GM06990 (cell line): ENCODE measurements around the gene MKLN1.
A peak's percentile ranks its signal among the peaks of the same experiment; 100 is the strongest.

Experiments used
- DNase-seq: peaks from one replicate; pipeline ENCODE4 v3.0.0-alpha.2; 2011; ENCODE audit not compliant: insufficient read length; ENCODE audit errors: extremely low read depth
- H3K27me3 ChIP-seq: replicated peaks from 2 replicates; pipeline ENCODE4 v1.6.0; 2011; ENCODE audit warnings: low read length; ENCODE audit not compliant: control insufficient read depth, insufficient read depth
- H3K36me3 ChIP-seq: 2 replicates; pipeline ENCODE4 v1.5.1; 2011; ENCODE audit warnings: low read length; ENCODE audit not compliant: control insufficient read depth, insufficient read depth
- H3K4me3 ChIP-seq: replicated peaks from 2 replicates; pipeline ENCODE4 v1.5.1; 2011; ENCODE audit warnings: low read depth, mild to moderate bottlenecking, control low read depth, low read length
- CTCF ChIP-seq: IDR thresholded peaks from 2 replicates; pipeline ENCODE4 v1.5.1; 2011; ENCODE audit warnings: low read length, control low read depth, mild to moderate bottlenecking, inconsistent platforms; ENCODE audit not compliant: insufficient read depth, poor library complexity, severe bottlenecking

Gene MKLN1

GRCh38 chr7:131507592-131508331 is 180.1 kb downstream of the MKLN1 start:
- peak; percentile 45 for DNase-seq
- Histone ChIP-seq H3K27me3 (no peaks in the 10 kb centered on the region), H3K4me3 (no peak overlapping the region), H3K36me3 (no peaks in the 10 kb centered on the region)
- peak; percentile 97 for TF ChIP-seq CTCF

GRCh38 chr7:131508754-131509486 is 181.2 kb downstream of the MKLN1 start:
- no peak for TF ChIP-seq CTCF
- Histone ChIP-seq H3K4me3 (no peak overlapping the region), H3K27me3 (no peaks in the 10 kb centered on the region), H3K36me3 (no peaks in the 10 kb centered on the region)
- DNase-seq: no peak

- DNase-seq: no peak
- no peaks in the 10 kb centered on the region for H3K36me3 ChIP-seq
Observed at GRCh38 chr7:131509781-131510180, 182.1 kb downstream of the MKLN1 start.

GRCh38 chr7:131511071-131511470 is 183.4 kb downstream of the MKLN1 start:
- Histone ChIP-seq H3K4me3 (no peak overlapping the region), H3K36me3 (no peaks in the 10 kb centered on the region), H3K27me3 (no peaks in the 10 kb centered on the region)
- DNase-seq: no peak
- TF ChIP-seq CTCF: no peak

More at GRCh38 chr7:131509781-131510180, 182.1 kb downstream of the MKLN1 start:
- no peaks in the 10 kb centered on the region for H3K27me3 ChIP-seq
- no peak for TF ChIP-seq CTCF
- H3K4me3 ChIP-seq: no peak overlapping the region

GRCh38 chr7:131511774-131512535 is 184.3 kb downstream of the MKLN1 start:
- no peak overlapping the region for H3K4me3 ChIP-seq
- no peak for TF ChIP-seq CTCF
- no peak for DNase-seq
- no peaks in the 10 kb centered on the region for H3K36me3 ChIP-seq
- no peaks in the 10 kb centered on the region for H3K27me3 ChIP-seq
